ENCODE measurements around the gene THBS4. TPM values are rescaled to one million over a fixed set of nuclear protein-coding genes. Genes with fewer than 3 reads are reported as not detected.

THBS4 gene
- total RNA-seq, 1 donor from 2014 or later = 135 TPM

DNA sequence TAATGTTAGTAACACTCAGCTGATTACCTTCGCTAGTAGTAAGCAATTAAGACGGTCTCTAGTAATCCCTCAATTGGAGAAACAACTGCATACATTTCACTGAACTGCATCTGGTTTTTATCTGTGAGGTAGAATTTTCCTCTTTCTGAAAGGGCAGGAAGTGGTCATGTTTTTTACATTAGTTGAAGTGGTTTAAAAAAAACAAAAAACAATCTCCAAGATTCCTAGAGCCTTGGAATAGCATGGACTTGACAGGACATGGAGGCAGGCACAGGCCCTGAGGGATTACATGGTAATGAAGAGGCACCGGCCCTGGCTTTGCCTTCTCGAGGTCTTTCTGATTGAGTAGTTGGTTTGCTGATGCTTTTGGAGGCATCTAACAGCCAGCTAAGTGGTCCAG, 25.8 kb downstream of the THBS4 start:
- H3K4me1 ChIP-seq (ENCODE audit: control insufficient read depth in 3 of 3, insufficient read depth in 3 of 3, low read length in 3 of 3) = no peaks in the 10 kb centered on the region
- no peak overlapping the region for H3K9ac ChIP-seq (ENCODE audit: low read depth in 1 of 3, low read length in 3 of 3)
- H3K27me3 ChIP-seq (ENCODE audit: control insufficient read depth in 3 of 3, insufficient read depth in 3 of 3, low read length in 3 of 3) = no peaks in the 10 kb centered on the region
- H3K27ac ChIP-seq (ENCODE audit: low read depth, low read length) = no peak overlapping the region
- no peaks in the 10 kb centered on the region for H3K9me3 ChIP-seq (ENCODE audit: control insufficient read depth in 3 of 3, low read length in 3 of 3)
- H3K4me3 ChIP-seq (ENCODE audit: low read length in 3 of 3) = no peak overlapping the region
- peaks cover 0 to 2% (median 2%) of the 10 kb centered on the region in 3 donors for H3K36me3 ChIP-seq (ENCODE audit: control insufficient read depth in 3 of 3, insufficient read depth in 3 of 3, low read length in 3 of 3)

GRCh38 chr5:80061547-80061946, 26.4 kb downstream of the THBS4 start:
- no peak overlapping the region for H3K4me3 ChIP-seq (ENCODE audit: low read length in 3 of 3)
- H3K9ac ChIP-seq (ENCODE audit: low read depth in 1 of 3, low read length in 3 of 3) = no peak overlapping the region
- H3K4me1 ChIP-seq (ENCODE audit: control insufficient read depth in 3 of 3, insufficient read depth in 3 of 3, low read length in 3 of 3) = no peaks in the 10 kb centered on the region
- no peaks in the 10 kb centered on the region for H3K9me3 ChIP-seq (ENCODE audit: control insufficient read depth in 3 of 3, low read length in 3 of 3)
- no peak overlapping the region for H3K27ac ChIP-seq (ENCODE audit: low read depth, low read length)
- H3K36me3 ChIP-seq (ENCODE audit: control insufficient read depth in 3 of 3, insufficient read depth in 3 of 3, low read length in 3 of 3) = peaks cover 0 to 2% (median 2%) of the 10 kb centered on the region in 3 donors
- no peaks in the 10 kb centered on the region for H3K27me3 ChIP-seq (ENCODE audit: control insufficient read depth in 3 of 3, insufficient read depth in 3 of 3, low read length in 3 of 3)

GRCh38 chr5:80064124-80064523, 29.0 kb downstream of the THBS4 start:
- H3K27me3 ChIP-seq (ENCODE audit: control insufficient read depth in 3 of 3, insufficient read depth in 3 of 3, low read length in 3 of 3) = no peaks in the 10 kb centered on the region
- no peaks in the 10 kb centered on the region for H3K4me1 ChIP-seq (ENCODE audit: control insufficient read depth in 3 of 3, insufficient read depth in 3 of 3, low read length in 3 of 3)
- no peaks in the 10 kb centered on the region for H3K9me3 ChIP-seq (ENCODE audit: control insufficient read depth in 3 of 3, low read length in 3 of 3)
- no peak overlapping the region for H3K9ac ChIP-seq (ENCODE audit: low read depth in 1 of 3, low read length in 3 of 3)
- H3K4me3 ChIP-seq (ENCODE audit: low read length in 3 of 3) = no peak overlapping the region
- peaks cover 2 to 3% (median 2%) of the 10 kb centered on the region in 3 donors for H3K36me3 ChIP-seq (ENCODE audit: control insufficient read depth in 3 of 3, insufficient read depth in 3 of 3, low read length in 3 of 3)
- H3K27ac ChIP-seq (ENCODE audit: low read depth, low read length) = no peak overlapping the region

- H3K9me3 ChIP-seq (ENCODE audit: control insufficient read depth in 3 of 3, low read length in 3 of 3) = no peaks in the 10 kb centered on the region
- H3K4me3 ChIP-seq (ENCODE audit: low read length in 3 of 3) = no peak overlapping the region
- peaks cover 0 to 3% (median 0%) of the 10 kb centered on the region in 3 donors for H3K4me1 ChIP-seq (ENCODE audit: control insufficient read depth in 3 of 3, insufficient read depth in 3 of 3, low read length in 3 of 3)
- H3K36me3 ChIP-seq (ENCODE audit: control insufficient read depth in 3 of 3, insufficient read depth in 3 of 3, low read length in 3 of 3) = peaks cover 0 to 5% (median 3%) of the 10 kb centered on the region in 3 donors
- H3K9ac ChIP-seq (ENCODE audit: low read depth in 1 of 3, low read length in 3 of 3) = no peak overlapping the region
- no peak overlapping the region for H3K27ac ChIP-seq (ENCODE audit: low read depth, low read length)
- no peaks in the 10 kb centered on the region for H3K27me3 ChIP-seq (ENCODE audit: control insufficient read depth in 3 of 3, insufficient read depth in 3 of 3, low read length in 3 of 3)
Measured at GRCh38 chr5:80067016-80067415, 31.9 kb downstream of the THBS4 start.

DNA sequence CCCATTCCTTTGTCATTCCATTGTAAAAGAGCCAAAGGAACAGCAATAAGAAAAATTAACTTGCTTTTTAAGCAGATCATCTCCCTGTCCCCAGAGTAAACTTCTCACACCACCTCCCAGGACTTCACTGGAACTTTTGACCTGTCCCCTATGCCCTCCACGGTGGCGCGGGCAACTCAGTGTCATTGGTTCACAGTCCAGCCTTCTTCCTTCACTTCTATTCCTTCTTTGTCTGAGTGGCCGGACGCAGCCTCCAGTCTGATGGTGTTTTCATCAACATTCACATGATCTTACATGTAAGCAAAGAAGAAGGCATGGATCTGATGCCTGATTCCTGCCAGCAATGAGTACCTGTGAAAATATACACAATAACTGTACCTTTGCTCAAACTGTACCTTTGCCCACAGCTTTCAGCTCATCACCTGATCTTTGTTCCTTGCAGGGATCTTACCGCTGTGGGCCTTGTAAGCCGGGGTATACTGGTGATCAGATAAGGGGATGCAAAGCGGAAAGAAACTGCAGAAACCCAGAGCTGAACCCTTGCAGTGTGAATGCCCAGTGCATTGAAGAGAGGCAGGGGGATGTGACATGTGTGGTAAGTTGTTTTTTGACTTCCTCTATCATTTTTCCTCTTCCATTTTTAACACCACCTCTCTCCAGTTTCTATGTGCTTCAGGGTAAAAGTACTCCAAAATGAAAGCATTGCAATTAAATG, 32.5 kb downstream of the THBS4 start:
- no peak overlapping the region for H3K27ac ChIP-seq (ENCODE audit: low read depth, low read length)
- peaks cover 0 to 3% (median 0%) of the 10 kb centered on the region in 3 donors for H3K4me1 ChIP-seq (ENCODE audit: control insufficient read depth in 3 of 3, insufficient read depth in 3 of 3, low read length in 3 of 3)
- H3K9ac ChIP-seq (ENCODE audit: low read depth in 1 of 3, low read length in 3 of 3) = no peak overlapping the region
- peaks cover 0 to 5% (median 3%) of the 10 kb centered on the region in 3 donors for H3K36me3 ChIP-seq (ENCODE audit: control insufficient read depth in 3 of 3, insufficient read depth in 3 of 3, low read length in 3 of 3)
- H3K4me3 ChIP-seq (ENCODE audit: low read length in 3 of 3) = no peak overlapping the region
- no peaks in the 10 kb centered on the region for H3K9me3 ChIP-seq (ENCODE audit: control insufficient read depth in 3 of 3, low read length in 3 of 3)
- H3K27me3 ChIP-seq (ENCODE audit: control insufficient read depth in 3 of 3, insufficient read depth in 3 of 3, low read length in 3 of 3) = no peaks in the 10 kb centered on the region

- H3K36me3 ChIP-seq (ENCODE audit: control insufficient read depth in 3 of 3, insufficient read depth in 3 of 3, low read length in 3 of 3) = peaks cover 0 to 5% (median 3%) of the 10 kb centered on the region in 3 donors
- H3K27ac ChIP-seq (ENCODE audit: low read depth, low read length) = no peak overlapping the region
- no peak overlapping the region for H3K9ac ChIP-seq (ENCODE audit: low read depth in 1 of 3, low read length in 3 of 3)
- H3K9me3 ChIP-seq (ENCODE audit: control insufficient read depth in 3 of 3, low read length in 3 of 3) = no peaks in the 10 kb centered on the region
- no peaks in the 10 kb centered on the region for H3K27me3 ChIP-seq (ENCODE audit: control insufficient read depth in 3 of 3, insufficient read depth in 3 of 3, low read length in 3 of 3)
- peaks cover 0 to 3% (median 0%) of the 10 kb centered on the region in 3 donors for H3K4me1 ChIP-seq (ENCODE audit: control insufficient read depth in 3 of 3, insufficient read depth in 3 of 3, low read length in 3 of 3)
- H3K4me3 ChIP-seq (ENCODE audit: low read length in 3 of 3) = no peak overlapping the region
Measured at GRCh38 chr5:80068246-80068636, 33.1 kb downstream of the THBS4 start.

- H3K9ac ChIP-seq (ENCODE audit: low read depth in 1 of 3, low read length in 3 of 3) = no peak overlapping the region
- H3K27ac ChIP-seq (ENCODE audit: low read depth, low read length) = no peak overlapping the region
- peaks cover 0 to 3% (median 0%) of the 10 kb centered on the region in 3 donors for H3K4me1 ChIP-seq (ENCODE audit: control insufficient read depth in 3 of 3, insufficient read depth in 3 of 3, low read length in 3 of 3)
- no peaks in the 10 kb centered on the region for H3K27me3 ChIP-seq (ENCODE audit: control insufficient read depth in 3 of 3, insufficient read depth in 3 of 3, low read length in 3 of 3)
- no peak overlapping the region for H3K4me3 ChIP-seq (ENCODE audit: low read length in 3 of 3)
- H3K36me3 ChIP-seq (ENCODE audit: control insufficient read depth in 3 of 3, insufficient read depth in 3 of 3, low read length in 3 of 3) = peaks cover 0 to 5% (median 3%) of the 10 kb centered on the region in 3 donors
- no peaks in the 10 kb centered on the region for H3K9me3 ChIP-seq (ENCODE audit: control insufficient read depth in 3 of 3, low read length in 3 of 3)
Measured at GRCh38 chr5:80068775-80069174, 33.6 kb downstream of the THBS4 start.

DNA sequence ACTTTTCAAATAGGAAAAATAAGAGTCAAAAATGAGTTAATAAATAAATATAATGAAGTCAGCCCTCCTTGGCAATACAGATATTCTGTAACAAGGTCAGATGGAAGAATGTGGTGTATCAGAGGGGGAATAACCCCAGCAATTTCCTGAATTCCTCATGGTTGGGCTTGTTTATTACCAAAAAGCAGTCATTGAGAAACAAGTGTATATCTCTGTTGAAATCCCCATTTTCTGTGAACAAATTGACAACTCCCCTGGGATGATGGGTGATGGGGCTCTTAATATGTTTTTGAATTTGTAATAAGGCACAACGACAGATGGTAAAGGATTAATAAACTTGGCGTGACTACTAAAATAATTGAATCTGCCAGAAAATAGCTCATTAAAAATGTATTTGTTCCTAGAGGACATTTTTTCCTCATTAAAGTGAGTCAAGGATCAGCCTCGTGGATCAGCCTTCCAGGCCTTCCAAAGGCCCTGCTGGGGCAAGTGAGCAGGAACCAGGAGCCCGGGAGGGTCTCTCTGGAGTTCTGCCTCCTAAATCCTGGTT, 34.2 kb downstream of the THBS4 start:
- Histone ChIP-seq H3K4me3 (ENCODE audit: low read length in 3 of 3) (no peak overlapping the region), H3K4me1 (ENCODE audit: control insufficient read depth in 3 of 3, insufficient read depth in 3 of 3, low read length in 3 of 3) (peaks cover 0 to 3% (median 0%) of the 10 kb centered on the region in 3 donors), H3K27me3 (ENCODE audit: control insufficient read depth in 3 of 3, insufficient read depth in 3 of 3, low read length in 3 of 3) (no peaks in the 10 kb centered on the region), H3K9me3 (ENCODE audit: control insufficient read depth in 3 of 3, low read length in 3 of 3) (no peaks in the 10 kb centered on the region), H3K27ac (ENCODE audit: low read depth, low read length) (no peak overlapping the region), H3K9ac (ENCODE audit: low read depth in 1 of 3, low read length in 3 of 3) (no peak overlapping the region), H3K36me3 (ENCODE audit: control insufficient read depth in 3 of 3, insufficient read depth in 3 of 3, low read length in 3 of 3) (peaks cover 0 to 5% (median 3%) of the 10 kb centered on the region in 3 donors)

DNA sequence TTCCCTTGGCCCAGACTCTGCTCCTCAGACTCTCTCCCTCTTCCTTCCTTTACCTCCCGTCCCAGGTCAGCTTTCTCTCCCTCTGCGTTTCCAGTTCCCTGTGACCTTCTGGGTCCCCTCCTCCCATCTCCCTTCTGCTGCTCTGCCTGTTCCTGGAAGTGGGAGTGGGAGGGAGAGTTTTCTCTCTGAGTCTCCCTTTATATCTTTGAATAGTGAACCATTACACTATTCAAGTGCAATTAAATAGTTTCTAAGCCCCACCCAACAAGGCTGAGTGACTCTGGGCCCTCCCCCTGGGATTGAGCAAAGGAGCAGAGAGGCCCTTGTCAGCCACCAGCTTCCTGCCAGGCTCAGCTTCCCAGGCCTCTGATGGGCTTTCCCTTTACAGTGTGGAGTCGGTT, 34.8 kb downstream of the THBS4 start:
- peaks cover 0 to 3% (median 0%) of the 10 kb centered on the region in 3 donors for H3K4me1 ChIP-seq (ENCODE audit: control insufficient read depth in 3 of 3, insufficient read depth in 3 of 3, low read length in 3 of 3)
- peaks cover 0 to 5% (median 3%) of the 10 kb centered on the region in 3 donors for H3K36me3 ChIP-seq (ENCODE audit: control insufficient read depth in 3 of 3, insufficient read depth in 3 of 3, low read length in 3 of 3)
- no peak overlapping the region for H3K27ac ChIP-seq (ENCODE audit: low read depth, low read length)
- no peaks in the 10 kb centered on the region for H3K9me3 ChIP-seq (ENCODE audit: control insufficient read depth in 3 of 3, low read length in 3 of 3)
- H3K4me3 ChIP-seq (ENCODE audit: low read length in 3 of 3) = no peak overlapping the region
- no peak overlapping the region for H3K9ac ChIP-seq (ENCODE audit: low read depth in 1 of 3, low read length in 3 of 3)
- no peaks in the 10 kb centered on the region for H3K27me3 ChIP-seq (ENCODE audit: control insufficient read depth in 3 of 3, insufficient read depth in 3 of 3, low read length in 3 of 3)

GRCh38 chr5:80070338-80071056, 35.3 kb downstream of the THBS4 start:
- Histone ChIP-seq H3K4me3 (ENCODE audit: low read length in 3 of 3) (no peak overlapping the region), H3K27me3 (ENCODE audit: control insufficient read depth in 3 of 3, insufficient read depth in 3 of 3, low read length in 3 of 3) (no peaks in the 10 kb centered on the region), H3K27ac (ENCODE audit: low read depth, low read length) (no peak overlapping the region)

More at GRCh38 chr5:80070338-80071056, 35.3 kb downstream of the THBS4 start:
- Histone ChIP-seq H3K9me3 (ENCODE audit: control insufficient read depth in 3 of 3, low read length in 3 of 3) (no peaks in the 10 kb centered on the region), H3K4me1 (ENCODE audit: control insufficient read depth in 3 of 3, insufficient read depth in 3 of 3, low read length in 3 of 3) (peaks cover 0 to 3% (median 0%) of the 10 kb centered on the region in 3 donors), H3K9ac (ENCODE audit: low read depth in 1 of 3, low read length in 3 of 3) (no peak overlapping the region), H3K36me3 (ENCODE audit: control insufficient read depth in 3 of 3, insufficient read depth in 3 of 3, low read length in 3 of 3) (peaks cover 0 to 5% (median 3%) of the 10 kb centered on the region in 3 donors)

Measured in skeletal muscle tissue (tissue), 4 donors.